IPS-20b (cell line): ENCODE measurements around the gene SPATA6L.

Source experiments
- H3K27ac ChIP-seq: one replicate; pipeline ENCODE4 v1.5.1; 2013; ENCODE audit warnings: low read length
- H3K27me3 ChIP-seq: 2 replicates; pipeline ENCODE4 v1.6.1; 2013; ENCODE audit warnings: mild to moderate bottlenecking, low read length, inconsistent platforms; ENCODE audit not compliant: insufficient read depth
- H3K36me3 ChIP-seq: 2 replicates; pipeline ENCODE4 v1.6.1; 2013; ENCODE audit warnings: low read depth, mild to moderate bottlenecking, inconsistent platforms, low read length, moderate library complexity; ENCODE audit not compliant: insufficient read depth
- H3K4me1 ChIP-seq: 2 replicates; pipeline ENCODE4 v1.6.1; 2013; ENCODE audit warnings: mild to moderate bottlenecking, control low read depth, inconsistent platforms, low read length, moderate library complexity; ENCODE audit not compliant: insufficient read depth
- H3K4me3 ChIP-seq: 2 replicates; pipeline ENCODE4 v1.5.1; 2013; ENCODE audit warnings: mild to moderate bottlenecking, low read length, inconsistent platforms
- H3K9ac ChIP-seq: 2 replicates; pipeline ENCODE4 v1.6.1; 2013; ENCODE audit warnings: low read depth, mild to moderate bottlenecking, inconsistent platforms, low read length, moderate library complexity
- H3K9me3 ChIP-seq: 2 replicates; pipeline ENCODE4 v1.6.1; 2013; ENCODE audit warnings: mild to moderate bottlenecking, low read depth, low read length, inconsistent platforms; ENCODE audit not compliant: insufficient read depth

The SPATA6L gene, protein sequence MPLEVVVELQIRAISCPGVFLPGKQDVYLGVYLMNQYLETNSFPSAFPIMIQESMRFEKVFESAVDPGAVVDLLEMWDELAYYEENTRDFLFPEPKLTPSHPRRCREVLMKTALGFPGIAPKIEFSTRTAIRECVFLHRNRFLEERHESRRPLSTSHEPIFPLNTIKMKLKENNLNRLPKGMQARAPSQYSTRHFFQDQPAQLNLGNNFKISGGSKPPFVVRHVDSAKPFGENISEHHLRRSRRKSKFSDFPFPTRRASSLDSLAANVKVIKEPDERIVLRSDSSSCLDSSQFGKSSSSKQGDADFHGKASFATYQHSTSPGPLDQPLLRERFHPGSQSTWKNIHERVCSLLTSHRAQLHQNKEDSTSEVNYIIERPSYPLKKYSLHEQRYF

DNA sequence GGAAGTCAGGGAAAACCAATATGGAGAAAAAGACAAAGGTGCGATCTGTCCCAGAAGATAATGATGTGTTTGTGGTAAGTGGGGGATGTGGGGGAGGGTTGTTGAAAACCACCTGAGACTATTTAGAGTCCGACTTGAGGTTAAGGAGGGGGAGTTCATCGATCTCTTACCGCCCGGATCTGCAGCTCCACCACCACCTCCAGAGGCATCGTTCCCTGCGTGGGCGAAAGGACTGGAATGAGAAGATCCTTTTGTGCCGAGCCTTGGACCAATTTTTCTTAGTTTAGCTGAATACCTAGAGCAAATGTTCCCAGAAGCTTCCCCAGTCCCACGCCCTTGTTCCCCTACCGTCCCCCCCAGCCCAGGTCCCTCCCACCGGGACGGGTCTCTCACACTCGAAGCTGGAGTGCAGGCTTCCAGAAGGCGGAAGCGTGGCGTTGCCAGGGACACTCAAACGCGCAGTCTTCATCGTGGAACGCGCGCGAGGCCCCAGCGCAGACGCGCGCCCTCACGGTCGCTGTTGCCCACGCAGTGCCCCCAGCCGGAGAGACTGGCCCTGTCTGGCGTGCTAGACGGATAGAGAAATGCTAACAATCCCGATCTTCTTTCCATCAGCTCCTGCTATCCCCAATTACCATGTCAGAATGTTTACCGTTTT is at the start of gene SPATA6L:
TSS of gene SPATA6L (minus strand) at position 439 of the 658 bp plus-strand sequence. CDS start at position 209, 230 bp downstream.
- H3K4me3 ChIP-seq: peak within 1 kb of the TSS; percentile 79
- peaks cover 20% of the 10 kb centered on the region; the same call in 1 of the 2 replicates for H3K27me3 ChIP-seq

DNA sequence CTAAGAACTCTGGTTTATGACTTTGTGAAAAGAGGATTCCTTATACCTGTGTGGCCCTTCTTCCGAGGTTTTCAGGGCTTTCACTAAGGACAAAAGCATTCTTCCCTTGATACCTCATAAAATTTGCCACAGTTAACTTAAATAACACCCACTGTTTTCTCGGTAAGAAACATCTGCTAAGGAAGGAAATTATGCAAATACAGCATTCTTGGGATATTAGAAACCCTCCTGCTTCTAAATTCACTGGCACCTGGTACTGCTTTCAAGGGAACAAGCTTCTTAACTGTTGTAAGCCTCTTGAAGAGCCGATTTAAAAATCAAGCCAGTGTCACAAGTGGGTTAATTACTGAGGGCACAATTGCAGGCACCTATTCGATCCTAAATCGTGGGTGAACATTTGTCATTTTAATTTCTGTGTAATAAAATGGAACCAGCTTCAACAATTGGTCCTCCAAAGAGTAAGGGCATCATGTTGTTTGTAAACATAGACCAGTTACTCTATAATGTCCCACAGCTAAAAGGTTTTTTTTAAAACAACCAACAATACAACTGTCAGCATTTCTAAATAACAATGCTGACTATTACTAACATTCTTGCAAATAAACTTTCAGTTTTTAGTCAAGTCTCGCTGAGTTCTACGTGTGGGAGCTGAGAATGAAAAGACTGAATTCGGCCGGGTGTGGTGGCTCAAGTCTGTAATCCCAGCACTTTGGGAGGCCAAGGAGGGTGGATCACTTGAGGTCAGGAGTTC is 48.2 kb upstream of the SPATA6L start:
- no peaks in the 10 kb centered on the region for H3K4me1 ChIP-seq
- H3K9ac ChIP-seq: no peak overlapping the region
- peaks cover 70% of the 10 kb centered on the region for H3K36me3 ChIP-seq
- no peaks in the 10 kb centered on the region for H3K27me3 ChIP-seq
- no peak overlapping the region for H3K27ac ChIP-seq
- H3K4me3 ChIP-seq: no peak overlapping the region
- H3K9me3 ChIP-seq: no peaks in the 10 kb centered on the region

More for the DNA sequence above, at the start of gene SPATA6L:
- Histone ChIP-seq H3K4me1 (peaks cover 36% of the 10 kb centered on the region), H3K9me3 (no peaks in the 10 kb centered on the region), H3K36me3 (no peaks in the 10 kb centered on the region), H3K9ac (peak within 1 kb of the TSS; percentile 74; the same call in 1 of the 2 replicates), H3K27ac (no peak within 1 kb of the TSS)

DNA sequence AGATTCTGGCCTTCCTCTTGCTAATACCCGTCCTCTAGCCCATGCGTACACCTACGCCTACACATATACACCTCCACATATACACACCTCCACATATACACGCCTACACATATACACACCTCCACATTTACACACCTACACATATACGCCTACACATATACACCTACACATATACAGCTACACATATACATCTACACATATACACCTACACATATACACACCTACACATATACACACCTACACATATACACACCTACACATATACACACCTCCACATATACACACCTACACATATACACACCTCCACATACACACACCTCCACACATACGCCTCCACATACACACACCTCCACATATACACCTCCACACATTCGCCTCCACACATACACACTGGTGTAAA is 47.6 kb upstream of the SPATA6L start:
- Histone ChIP-seq H3K4me3 (no peak overlapping the region), H3K27me3 (no peaks in the 10 kb centered on the region), H3K4me1 (no peaks in the 10 kb centered on the region), H3K9me3 (no peaks in the 10 kb centered on the region), H3K36me3 (peaks cover 67% of the 10 kb centered on the region), H3K9ac (no peak overlapping the region), H3K27ac (no peak overlapping the region)

DNA sequence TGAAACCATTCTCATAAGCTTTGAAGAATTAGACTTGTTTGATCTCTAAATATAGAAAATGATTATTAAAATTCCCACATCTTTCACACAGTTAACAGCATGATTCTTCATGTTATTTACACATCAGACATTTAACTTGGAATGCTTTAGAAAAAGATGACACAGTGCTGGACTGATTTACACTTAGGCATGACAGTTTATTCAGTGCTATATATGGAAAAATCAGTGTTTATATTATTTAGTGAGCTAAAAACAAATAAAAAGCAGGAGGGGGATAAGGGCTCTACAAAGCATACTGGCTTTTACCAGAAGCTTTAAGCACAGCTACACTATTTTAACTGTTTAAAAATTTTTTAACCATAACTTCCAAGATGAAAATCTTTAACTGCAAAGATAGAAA is 43.1 kb upstream of the SPATA6L start:
- H3K36me3 ChIP-seq: peaks cover 55% of the 10 kb centered on the region
- H3K9me3 ChIP-seq: no peaks in the 10 kb centered on the region
- no peaks in the 10 kb centered on the region for H3K4me1 ChIP-seq
- H3K9ac ChIP-seq: no peak overlapping the region
- H3K4me3 ChIP-seq: no peak overlapping the region
- H3K27ac ChIP-seq: no peak overlapping the region
- no peaks in the 10 kb centered on the region for H3K27me3 ChIP-seq

DNA sequence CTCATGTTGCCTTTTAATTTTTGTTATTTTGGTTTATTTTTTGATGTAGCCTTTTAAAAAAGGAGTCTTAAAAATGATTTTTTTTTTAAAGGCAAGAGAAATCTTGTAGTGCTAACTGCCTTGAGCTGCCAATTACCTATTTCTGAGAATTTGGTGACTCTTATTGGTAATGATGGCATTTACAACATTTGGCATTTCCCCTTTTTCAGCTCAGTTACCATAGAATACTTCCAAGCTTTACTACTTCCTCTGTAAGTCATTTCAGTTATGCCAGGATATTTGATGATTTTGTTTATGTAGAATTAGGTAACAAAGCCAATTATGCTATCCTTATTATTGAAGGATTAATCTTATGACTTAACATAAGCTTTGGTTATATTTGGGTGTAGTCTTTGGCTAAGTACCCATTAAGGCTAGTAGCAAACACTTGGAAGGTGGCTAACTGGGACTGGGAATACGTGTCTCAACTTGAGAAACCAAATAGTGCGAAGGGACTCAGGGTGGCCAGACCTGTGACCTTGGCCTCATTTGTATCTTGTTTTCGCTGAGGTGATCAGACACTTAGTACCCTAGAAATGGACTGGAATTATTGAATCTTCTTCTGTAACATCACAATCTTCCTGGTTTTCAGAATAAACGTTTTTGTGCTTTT is 40.8 kb upstream of the SPATA6L start:
- H3K9ac ChIP-seq: no peak overlapping the region
- no peaks in the 10 kb centered on the region for H3K9me3 ChIP-seq
- no peaks in the 10 kb centered on the region for H3K27me3 ChIP-seq
- no peak overlapping the region for H3K27ac ChIP-seq
- no peaks in the 10 kb centered on the region for H3K4me1 ChIP-seq
- no peak overlapping the region for H3K4me3 ChIP-seq
- H3K36me3 ChIP-seq: peaks cover 59% of the 10 kb centered on the region

- peaks cover 62% of the 10 kb centered on the region for H3K36me3 ChIP-seq
- no peaks in the 10 kb centered on the region for H3K4me1 ChIP-seq
- no peak overlapping the region for H3K27ac ChIP-seq
- no peaks in the 10 kb centered on the region for H3K27me3 ChIP-seq
- no peak overlapping the region for H3K9ac ChIP-seq
- no peak overlapping the region for H3K4me3 ChIP-seq
- no peaks in the 10 kb centered on the region for H3K9me3 ChIP-seq
Measured at GRCh38 chr9:4706021-4706420, 39.7 kb upstream of the SPATA6L start.

GRCh38 chr9:4704129-4704528 is 37.8 kb upstream of the SPATA6L start:
- Histone ChIP-seq H3K36me3 (peaks cover 67% of the 10 kb centered on the region), H3K27ac (no peak overlapping the region), H3K9me3 (no peaks in the 10 kb centered on the region), H3K9ac (no peak overlapping the region), H3K4me1 (no peaks in the 10 kb centered on the region), H3K27me3 (no peaks in the 10 kb centered on the region), H3K4me3 (no peak overlapping the region)

DNA sequence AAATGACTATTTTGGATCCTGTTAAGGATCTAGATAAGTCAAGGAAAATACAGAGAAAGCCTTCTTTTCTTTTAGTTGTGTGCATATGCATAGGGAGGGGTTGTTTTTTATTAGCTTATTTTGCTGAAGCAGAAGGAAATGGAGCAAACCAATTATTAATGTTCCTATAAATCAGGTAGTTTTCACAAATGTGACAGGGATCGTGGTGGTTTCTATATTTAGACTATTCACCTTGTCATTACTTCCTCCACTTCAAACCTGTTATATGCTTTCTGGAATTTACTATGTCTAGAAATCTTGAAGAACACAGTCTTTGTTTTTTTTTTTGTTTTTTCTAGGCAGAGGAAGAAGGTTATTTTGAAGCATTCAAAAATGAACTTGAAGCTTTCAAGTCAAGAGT is 35.2 kb upstream of the SPATA6L start:
- Histone ChIP-seq H3K27ac (no peak overlapping the region), H3K9me3 (no peaks in the 10 kb centered on the region), H3K36me3 (peaks cover 75% of the 10 kb centered on the region), H3K4me3 (no peak overlapping the region), H3K9ac (no peak overlapping the region), H3K4me1 (no peaks in the 10 kb centered on the region), H3K27me3 (no peaks in the 10 kb centered on the region)

- Histone ChIP-seq H3K36me3 (peaks cover 69% of the 10 kb centered on the region), H3K27me3 (no peaks in the 10 kb centered on the region), H3K4me3 (no peak overlapping the region), H3K9me3 (no peaks in the 10 kb centered on the region), H3K9ac (no peak overlapping the region), H3K4me1 (no peaks in the 10 kb centered on the region), H3K27ac (no peak overlapping the region)
Measured at GRCh38 chr9:4700932-4701331, 34.7 kb upstream of the SPATA6L start.

GRCh38 chr9:4700091-4700490 is 33.8 kb upstream of the SPATA6L start:
- Histone ChIP-seq H3K4me1 (no peaks in the 10 kb centered on the region), H3K9ac (no peak overlapping the region), H3K9me3 (no peaks in the 10 kb centered on the region), H3K27me3 (no peaks in the 10 kb centered on the region), H3K27ac (no peak overlapping the region), H3K4me3 (no peak overlapping the region), H3K36me3 (peaks cover 61% of the 10 kb centered on the region)

DNA sequence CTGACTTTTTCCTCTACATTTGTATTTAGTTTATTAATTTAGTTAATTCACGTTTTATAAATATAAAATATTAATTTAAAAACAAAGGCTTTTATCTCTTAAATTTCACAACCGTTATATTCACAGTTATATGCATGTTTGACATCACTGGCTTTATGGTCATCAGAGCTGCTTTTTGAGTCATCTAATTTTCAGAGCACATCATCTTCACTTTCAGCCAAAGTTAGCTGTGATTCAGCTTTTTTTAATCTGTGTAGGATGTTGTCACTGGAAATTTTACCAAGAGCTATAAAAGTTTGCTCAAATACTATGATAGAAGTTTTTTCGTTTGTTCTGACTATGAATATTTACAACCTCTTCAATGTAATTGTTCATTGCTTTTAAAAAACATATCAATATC is 25.5 kb upstream of the SPATA6L start:
- H3K27ac ChIP-seq: no peak overlapping the region

More for the DNA sequence above, 25.5 kb upstream of the SPATA6L start:
- Histone ChIP-seq H3K4me3 (no peak overlapping the region), H3K27me3 (no peaks in the 10 kb centered on the region), H3K9ac (no peak overlapping the region), H3K4me1 (no peaks in the 10 kb centered on the region), H3K36me3 (peaks cover 27% of the 10 kb centered on the region), H3K9me3 (no peaks in the 10 kb centered on the region)
